Measurements from ENCODE around the gene MAST1.
A peak's percentile ranks its signal among the peaks of the same experiment; 100 is the strongest.

DNA sequence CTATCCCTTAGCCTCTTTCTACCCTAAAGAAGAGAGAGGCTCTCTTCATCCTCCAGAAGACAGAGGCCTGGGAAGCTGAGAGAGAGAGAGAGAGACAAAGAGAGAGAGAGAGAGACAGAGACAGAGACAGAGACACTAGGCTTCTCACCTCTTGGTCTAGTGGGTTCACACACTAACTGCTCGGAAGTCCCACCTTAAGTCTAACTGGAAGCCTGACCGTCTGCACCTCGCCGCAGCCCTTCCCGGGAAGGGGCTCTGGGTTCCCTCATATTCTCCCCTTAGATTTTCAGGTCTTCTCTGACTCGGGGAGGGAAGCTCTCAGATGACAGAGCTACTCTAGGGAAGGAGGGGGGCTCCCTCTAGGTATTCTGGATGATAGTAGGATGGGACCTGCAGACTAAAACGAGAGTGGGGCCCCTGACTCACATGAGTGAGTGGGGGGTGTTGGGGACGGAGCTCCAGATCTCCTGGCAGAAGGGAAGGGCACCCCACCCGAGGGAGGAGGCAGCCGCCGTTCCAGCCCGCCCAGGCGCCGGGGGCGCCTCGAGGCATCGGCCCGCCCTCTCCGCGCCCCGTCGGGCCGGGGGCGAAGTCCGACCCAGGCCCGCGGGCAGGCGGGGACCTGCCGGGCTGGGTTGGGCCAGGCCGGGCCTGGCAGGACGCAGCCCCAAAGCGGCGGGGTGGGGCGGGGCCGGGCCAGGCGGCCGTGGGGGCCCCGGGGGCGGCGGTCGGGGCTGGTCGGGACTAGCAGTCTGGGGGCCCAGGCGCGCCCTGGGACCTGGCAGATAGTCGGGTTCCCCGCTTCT lies 49.0 kb upstream of the MAST1 start:
- TF ChIP-seq, protein P1, sequence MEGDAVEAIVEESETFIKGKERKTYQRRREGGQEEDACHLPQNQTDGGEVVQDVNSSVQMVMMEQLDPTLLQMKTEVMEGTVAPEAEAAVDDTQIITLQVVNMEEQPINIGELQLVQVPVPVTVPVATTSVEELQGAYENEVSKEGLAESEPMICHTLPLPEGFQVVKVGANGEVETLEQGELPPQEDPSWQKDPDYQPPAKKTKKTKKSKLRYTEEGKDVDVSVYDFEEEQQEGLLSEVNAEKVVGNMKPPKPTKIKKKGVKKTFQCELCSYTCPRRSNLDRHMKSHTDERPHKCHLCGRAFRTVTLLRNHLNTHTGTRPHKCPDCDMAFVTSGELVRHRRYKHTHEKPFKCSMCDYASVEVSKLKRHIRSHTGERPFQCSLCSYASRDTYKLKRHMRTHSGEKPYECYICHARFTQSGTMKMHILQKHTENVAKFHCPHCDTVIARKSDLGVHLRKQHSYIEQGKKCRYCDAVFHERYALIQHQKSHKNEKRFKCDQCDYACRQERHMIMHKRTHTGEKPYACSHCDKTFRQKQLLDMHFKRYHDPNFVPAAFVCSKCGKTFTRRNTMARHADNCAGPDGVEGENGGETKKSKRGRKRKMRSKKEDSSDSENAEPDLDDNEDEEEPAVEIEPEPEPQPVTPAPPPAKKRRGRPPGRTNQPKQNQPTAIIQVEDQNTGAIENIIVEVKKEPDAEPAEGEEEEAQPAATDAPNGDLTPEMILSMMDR (IDR thresholded peaks at IDR 0.05): no peak
- TF ChIP-seq CEBPB (IDR thresholded peaks at IDR 0.05) (no peak), EP300 (IDR thresholded peaks at IDR 0.05) (no peak), POLR2A (IDR thresholded peaks at IDR 0.05; ENCODE audit: low read length) (0 out of 2 replicates have a peak, but pooled peaks have one; percentile 1), POLR2AphosphoS2 (conservative IDR thresholded peaks at IDR 0.05; ENCODE audit: low read length) (no peak), NPAS2 (CRISPR knock-in tag; IDR thresholded peaks at IDR 0.05; ENCODE audit: borderline replicate concordance) (no peak), CHD2 (IDR thresholded peaks at IDR 0.05; ENCODE audit: low read length, partially characterized antibody) (no peak), HEYL (CRISPR knock-in tag; IDR thresholded peaks at IDR 0.05) (no peak)
- TF ChIP-seq, protein P2, sequence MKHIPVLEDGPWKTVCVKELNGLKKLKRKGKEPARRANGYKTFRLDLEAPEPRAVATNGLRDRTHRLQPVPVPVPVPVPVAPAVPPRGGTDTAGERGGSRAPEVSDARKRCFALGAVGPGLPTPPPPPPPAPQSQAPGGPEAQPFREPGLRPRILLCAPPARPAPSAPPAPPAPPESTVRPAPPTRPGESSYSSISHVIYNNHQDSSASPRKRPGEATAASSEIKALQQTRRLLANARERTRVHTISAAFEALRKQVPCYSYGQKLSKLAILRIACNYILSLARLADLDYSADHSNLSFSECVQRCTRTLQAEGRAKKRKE (CRISPR knock-in tag; IDR thresholded peaks at IDR 0.05; ENCODE audit: low read depth): no peak
- TF ChIP-seq, protein P3, sequence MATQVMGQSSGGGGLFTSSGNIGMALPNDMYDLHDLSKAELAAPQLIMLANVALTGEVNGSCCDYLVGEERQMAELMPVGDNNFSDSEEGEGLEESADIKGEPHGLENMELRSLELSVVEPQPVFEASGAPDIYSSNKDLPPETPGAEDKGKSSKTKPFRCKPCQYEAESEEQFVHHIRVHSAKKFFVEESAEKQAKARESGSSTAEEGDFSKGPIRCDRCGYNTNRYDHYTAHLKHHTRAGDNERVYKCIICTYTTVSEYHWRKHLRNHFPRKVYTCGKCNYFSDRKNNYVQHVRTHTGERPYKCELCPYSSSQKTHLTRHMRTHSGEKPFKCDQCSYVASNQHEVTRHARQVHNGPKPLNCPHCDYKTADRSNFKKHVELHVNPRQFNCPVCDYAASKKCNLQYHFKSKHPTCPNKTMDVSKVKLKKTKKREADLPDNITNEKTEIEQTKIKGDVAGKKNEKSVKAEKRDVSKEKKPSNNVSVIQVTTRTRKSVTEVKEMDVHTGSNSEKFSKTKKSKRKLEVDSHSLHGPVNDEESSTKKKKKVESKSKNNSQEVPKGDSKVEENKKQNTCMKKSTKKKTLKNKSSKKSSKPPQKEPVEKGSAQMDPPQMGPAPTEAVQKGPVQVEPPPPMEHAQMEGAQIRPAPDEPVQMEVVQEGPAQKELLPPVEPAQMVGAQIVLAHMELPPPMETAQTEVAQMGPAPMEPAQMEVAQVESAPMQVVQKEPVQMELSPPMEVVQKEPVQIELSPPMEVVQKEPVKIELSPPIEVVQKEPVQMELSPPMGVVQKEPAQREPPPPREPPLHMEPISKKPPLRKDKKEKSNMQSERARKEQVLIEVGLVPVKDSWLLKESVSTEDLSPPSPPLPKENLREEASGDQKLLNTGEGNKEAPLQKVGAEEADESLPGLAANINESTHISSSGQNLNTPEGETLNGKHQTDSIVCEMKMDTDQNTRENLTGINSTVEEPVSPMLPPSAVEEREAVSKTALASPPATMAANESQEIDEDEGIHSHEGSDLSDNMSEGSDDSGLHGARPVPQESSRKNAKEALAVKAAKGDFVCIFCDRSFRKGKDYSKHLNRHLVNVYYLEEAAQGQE (IDR thresholded peaks at IDR 0.05): no peak

Data from A549 (cell line).